Activated B cell treated with CpG ODN at 0.5 μM for 24 hours (primary cell): ENCODE results near the gene BUB3. TPM values are rescaled to one million over a fixed set of nuclear protein-coding genes. Genes with fewer than 3 reads are reported as not detected.

ENCODE experiments used
- ATAC-seq: fragments of 200-7000 bp; cut with Tn5 transposase; one replicate; pipeline ENCODE4 v1.10.0; 2021; ENCODE audit warnings: low read depth, mild to moderate bottlenecking, moderate library complexity
- CTCF ChIA-PET: fragments of 350-600 bp; sonication (Branson Sonifier 250); formaldehyde crosslinking; loops from one replicate; lab custom pipeline; 2021; ENCODE audit warnings: antibody characterized with exemption; lab: Charles Lee
- POLR2A ChIA-PET: fragments of 350-600 bp; sonication (Branson Sonifier 250); formaldehyde crosslinking; loops from one replicate; lab custom pipeline; 2021; ENCODE audit warnings: antibody characterized with exemption; lab: Charles Lee
- DNase-seq: peaks from one replicate; pipeline ENCODE4 v3.0.0; 2022
- H3K27ac Mint-ChIP-seq: one replicate; pipeline ENCODE4 v1.8.0; 2020; ENCODE audit warnings: mixed read lengths
- H3K27me3 Mint-ChIP-seq: one replicate; pipeline ENCODE4 v1.8.0; 2021; ENCODE audit warnings: mixed read lengths
- H3K36me3 Mint-ChIP-seq: one replicate; pipeline ENCODE4 v1.8.0; 2021; ENCODE audit warnings: low read depth, mixed read lengths
- H3K4me1 Mint-ChIP-seq: one replicate; pipeline ENCODE4 v1.8.0; 2021; ENCODE audit warnings: mixed read lengths
- H3K4me3 Mint-ChIP-seq: one replicate; pipeline ENCODE4 v1.8.0; 2020; ENCODE audit warnings: mild to moderate bottlenecking, mixed read lengths
- H3K9me3 Mint-ChIP-seq: one replicate; pipeline ENCODE4 v1.8.0; 2020; ENCODE audit warnings: mixed read lengths
- intact Hi-C: fragments of 100-400 bp; cut with micrococcal nuclease; formaldehyde crosslinking; loops from one replicate; pipeline ENCODE4 v1.15.1; 2024
- total RNA-seq: library from RNA; stranded (reverse); gene quantifications from 2 replicates; pipeline ENCODE4 v1.2.3, GENCODE V29; 2022
- TF ChIP-seq, protein P1 (sequence below): fragments of 200-600 bp; IDR thresholded peaks from one replicate; pipeline ENCODE4 v1.8.0; 2022; ENCODE audit warnings: antibody characterized with exemption, mild to moderate bottlenecking

Gene BUB3
- total RNA-seq, 1 donor from 2014 or later, result 141 TPM

DNA sequence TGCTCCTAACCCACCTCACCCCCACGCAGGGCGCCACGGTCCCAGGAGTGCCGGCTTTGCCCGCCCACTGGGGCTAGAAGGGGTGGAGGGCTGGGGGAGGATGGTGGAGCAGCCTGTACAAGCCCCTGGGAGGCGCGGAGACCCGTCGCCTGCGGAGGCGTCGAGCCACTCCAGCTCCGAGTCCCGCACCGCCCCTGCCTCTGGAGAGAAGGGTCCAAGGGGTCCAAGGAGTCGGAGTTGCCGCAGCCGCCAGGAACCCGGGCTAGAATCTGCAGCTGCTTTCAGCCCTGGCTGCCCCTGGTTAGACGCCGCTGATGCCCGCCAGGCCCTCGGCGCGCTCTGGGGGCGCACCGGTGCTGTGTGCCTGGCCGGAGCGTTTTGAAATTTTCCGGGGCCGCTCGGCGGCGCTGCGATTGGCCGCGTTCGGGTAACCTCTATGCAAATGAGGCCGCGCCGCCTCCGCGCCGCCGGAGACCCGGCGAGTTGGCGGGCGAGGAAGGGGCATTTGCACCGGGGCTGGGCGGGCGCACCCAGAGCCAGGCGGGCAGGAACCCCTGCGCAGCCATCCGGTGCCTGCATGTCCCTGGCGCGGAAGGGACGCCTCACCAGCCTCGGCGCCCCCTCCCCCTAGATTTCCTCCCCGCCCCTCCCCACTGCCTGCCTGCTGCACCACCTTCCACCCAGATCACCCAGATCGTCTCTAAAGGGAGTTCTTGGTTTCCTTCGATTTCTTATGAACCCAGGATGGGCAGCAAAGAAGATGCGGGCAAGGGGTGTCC, 6.4 kb upstream of the BUB3 start, which contains the start of gene HMX2:
Gene HMX2, plus strand, starts transcription at position 502 of the 779 bp plus-strand sequence. Its CDS starts 243 bp downstream, at position 745.
- ChIA-PET CTCF (no interaction called here), POLR2A (no interaction called here)
- DNase-seq, result peak; percentile 24
- H3K36me3 Mint-ChIP-seq, result no peaks in the 10 kb centered on the region
- peaks cover 56% of the 10 kb centered on the region for H3K27me3 Mint-ChIP-seq
- H3K4me1 Mint-ChIP-seq, result peaks cover 52% of the 10 kb centered on the region
- H3K4me3 Mint-ChIP-seq, result peak within 1 kb of the TSS; percentile 69
- peak within 1 kb of the TSS; percentile 47 for H3K27ac Mint-ChIP-seq
- TF ChIP-seq, protein P1, sequence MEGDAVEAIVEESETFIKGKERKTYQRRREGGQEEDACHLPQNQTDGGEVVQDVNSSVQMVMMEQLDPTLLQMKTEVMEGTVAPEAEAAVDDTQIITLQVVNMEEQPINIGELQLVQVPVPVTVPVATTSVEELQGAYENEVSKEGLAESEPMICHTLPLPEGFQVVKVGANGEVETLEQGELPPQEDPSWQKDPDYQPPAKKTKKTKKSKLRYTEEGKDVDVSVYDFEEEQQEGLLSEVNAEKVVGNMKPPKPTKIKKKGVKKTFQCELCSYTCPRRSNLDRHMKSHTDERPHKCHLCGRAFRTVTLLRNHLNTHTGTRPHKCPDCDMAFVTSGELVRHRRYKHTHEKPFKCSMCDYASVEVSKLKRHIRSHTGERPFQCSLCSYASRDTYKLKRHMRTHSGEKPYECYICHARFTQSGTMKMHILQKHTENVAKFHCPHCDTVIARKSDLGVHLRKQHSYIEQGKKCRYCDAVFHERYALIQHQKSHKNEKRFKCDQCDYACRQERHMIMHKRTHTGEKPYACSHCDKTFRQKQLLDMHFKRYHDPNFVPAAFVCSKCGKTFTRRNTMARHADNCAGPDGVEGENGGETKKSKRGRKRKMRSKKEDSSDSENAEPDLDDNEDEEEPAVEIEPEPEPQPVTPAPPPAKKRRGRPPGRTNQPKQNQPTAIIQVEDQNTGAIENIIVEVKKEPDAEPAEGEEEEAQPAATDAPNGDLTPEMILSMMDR, result no peak
- no peaks in the 10 kb centered on the region for H3K9me3 Mint-ChIP-seq
- peak; percentile 11 for ATAC-seq
- intact Hi-C loops, result loop anchor here (10.0 kb wide), 1 partner anchor 1297 kb away; no protein-coding TSS in a partner anchor

DNA sequence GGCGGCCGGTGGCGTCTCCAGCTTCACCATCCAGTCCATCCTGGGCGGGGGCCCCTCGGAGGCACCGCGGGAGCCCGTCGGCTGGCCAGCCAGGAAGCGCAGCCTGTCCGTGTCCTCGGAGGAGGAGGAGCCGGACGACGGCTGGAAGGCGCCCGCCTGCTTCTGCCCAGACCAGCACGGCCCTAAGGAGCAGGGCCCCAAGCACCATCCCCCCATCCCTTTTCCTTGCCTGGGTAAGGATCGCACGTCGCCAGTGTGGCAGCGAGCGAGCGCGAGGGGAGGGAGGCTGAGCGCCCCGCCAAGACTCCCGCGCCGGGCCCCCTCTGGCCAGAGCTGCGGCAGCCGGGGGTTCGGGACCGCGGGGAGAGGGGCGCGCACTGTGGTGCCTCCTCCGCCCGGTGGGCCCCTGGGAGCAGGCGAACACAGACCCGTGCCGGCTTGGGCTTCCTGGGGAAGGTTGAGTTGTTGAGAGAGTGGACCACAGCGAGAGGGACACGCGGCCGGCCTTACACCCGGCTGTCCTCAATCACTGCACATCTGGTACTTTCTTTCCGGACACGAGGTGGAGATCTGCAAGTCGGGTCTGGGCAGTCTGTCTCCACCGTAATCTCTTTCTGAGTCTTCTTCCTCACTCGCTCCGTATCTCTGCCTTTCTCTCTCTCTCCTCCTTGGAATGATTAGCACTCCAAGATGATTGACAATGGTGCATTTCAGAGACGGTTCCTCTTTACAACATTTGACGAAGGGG, 5.6 kb upstream of the BUB3 start:
- H3K9me3 Mint-ChIP-seq, result no peaks in the 10 kb centered on the region
- TF ChIP-seq, protein P1, result no peak
- no peaks in the 10 kb centered on the region for H3K36me3 Mint-ChIP-seq
- intact Hi-C loops, result loop anchor here (10.0 kb wide), 1 partner anchor 1296 kb away; no protein-coding TSS in a partner anchor
- POLR2A ChIA-PET, result no interaction called here
- ATAC-seq, result no peak
- DNase-seq, result peak; percentile 24
- H3K4me1 Mint-ChIP-seq, result peaks cover 51% of the 10 kb centered on the region
- peak overlapping the region; percentile 69 for H3K4me3 Mint-ChIP-seq
- peaks cover 49% of the 10 kb centered on the region for H3K27me3 Mint-ChIP-seq
- CTCF ChIA-PET, result interaction anchor here (1.0 kb wide), 1 partner anchor 15 kb away, joined by 5 read pairs; no protein-coding TSS in a partner anchor
- peak overlapping the region; percentile 47 for H3K27ac Mint-ChIP-seq

DNA sequence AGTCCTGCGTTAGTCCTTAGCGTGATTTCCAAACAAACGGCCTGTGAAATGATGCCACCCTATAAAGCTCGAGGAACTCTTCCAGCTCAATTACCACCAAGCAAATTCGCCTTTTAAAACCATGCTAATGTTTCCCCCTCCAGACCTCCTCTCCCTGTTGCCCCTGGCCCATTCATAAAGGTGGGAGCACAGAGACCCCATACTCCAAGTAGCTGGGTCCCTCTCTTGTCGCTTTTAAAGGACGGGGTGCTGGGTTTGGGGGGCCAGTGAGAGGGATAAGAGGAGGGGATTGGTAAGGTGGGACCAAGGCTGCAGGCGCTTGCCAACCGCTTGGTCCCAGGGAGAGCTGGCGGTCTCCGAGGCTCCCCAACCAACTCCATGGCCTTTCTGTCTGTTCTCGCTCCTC, 5.0 kb upstream of the BUB3 start:
- Mint-ChIP-seq H3K36me3 (peaks cover 2% of the 10 kb centered on the region), H3K9me3 (no peaks in the 10 kb centered on the region), H3K27ac (peak overlapping the region; percentile 47), H3K27me3 (peaks cover 44% of the 10 kb centered on the region), H3K4me1 (peaks cover 57% of the 10 kb centered on the region), H3K4me3 (peak overlapping the region; percentile 69)
- TF ChIP-seq, protein P1, result no peak
- ChIA-PET POLR2A (interaction anchor here (1.2 kb wide), 1 partner anchor 8 kb away, joined by 3 read pairs; no protein-coding TSS in a partner anchor), CTCF (interaction anchor here (0.7 to 1.0 kb wide), 2 partner anchors 16 to 17 kb away, joined by 3 to 5 read pairs; no protein-coding TSS in a partner anchor)
- ATAC-seq (no peak), DNase-seq (no peak)
- intact Hi-C loops, result loop anchor here (10.0 kb wide), 1 partner anchor 1296 kb away; no protein-coding TSS in a partner anchor

DNA sequence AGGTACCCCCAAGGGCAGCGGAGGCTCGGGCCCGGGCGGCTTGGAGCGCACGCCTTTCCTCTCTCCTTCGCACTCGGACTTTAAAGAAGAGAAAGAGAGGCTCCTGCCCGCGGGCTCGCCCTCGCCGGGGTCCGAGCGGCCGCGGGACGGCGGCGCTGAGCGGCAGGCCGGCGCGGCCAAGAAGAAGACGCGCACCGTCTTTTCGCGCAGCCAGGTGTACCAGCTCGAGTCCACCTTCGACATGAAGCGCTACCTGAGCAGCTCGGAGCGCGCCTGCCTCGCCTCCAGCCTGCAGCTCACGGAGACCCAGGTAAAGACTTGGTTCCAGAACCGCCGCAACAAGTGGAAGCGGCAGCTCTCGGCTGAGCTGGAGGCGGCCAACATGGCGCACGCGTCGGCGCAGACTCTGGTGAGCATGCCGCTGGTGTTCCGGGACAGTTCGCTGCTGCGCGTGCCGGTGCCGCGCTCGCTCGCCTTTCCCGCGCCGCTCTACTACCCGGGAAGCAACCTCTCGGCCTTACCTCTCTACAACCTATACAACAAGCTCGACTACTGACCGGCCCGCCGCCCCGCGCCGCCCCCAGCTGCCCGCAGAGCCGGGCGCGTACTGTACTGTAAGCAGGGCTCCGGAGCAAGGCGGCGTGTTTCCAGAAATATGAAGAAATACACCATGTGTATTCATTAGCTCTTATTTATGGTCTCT, 4.5 kb upstream of the BUB3 start:
- ChIA-PET POLR2A (interaction anchor here (1.2 kb wide), 1 partner anchor 9 kb away, joined by 3 read pairs; no protein-coding TSS in a partner anchor), CTCF (interaction anchor here (0.7 to 1.0 kb wide), 2 partner anchors 16 to 18 kb away, joined by 3 to 5 read pairs; no protein-coding TSS in a partner anchor)
- Mint-ChIP-seq H3K27ac (peak overlapping the region; percentile 30), H3K9me3 (no peaks in the 10 kb centered on the region), H3K4me1 (peaks cover 57% of the 10 kb centered on the region), H3K27me3 (peaks cover 39% of the 10 kb centered on the region), H3K36me3 (peaks cover 4% of the 10 kb centered on the region), H3K4me3 (peak overlapping the region; percentile 80)
- intact Hi-C loops, result loop anchor here (5.0 to 10.0 kb wide), 5 partner anchors 408 to 1768 kb away; partner anchors contain the start of genes ABRAXAS2 and OAT
- no peak for ATAC-seq
- peak; percentile 42 for DNase-seq
- TF ChIP-seq, protein P1, result no peak
